Fibroblast of lung (primary cell): ENCODE results near the gene STARD10.

ENCODE experiments used
- CTCF ChIP-seq, 2 donors: IDR thresholded peaks in 1 of 2; conservative IDR thresholded peaks in 1 of 2; 1 replicate in 1 of 2; 2 replicates in 1 of 2; pipeline ENCODE4 v1.5.1; 2011 to 2012; ENCODE audit warnings: low read length in 2 of 2, control low read depth in 1 of 2, inconsistent platforms in 1 of 2, low read depth in 1 of 2, mild to moderate bottlenecking in 1 of 2
- EZH2 ChIP-seq: IDR thresholded peaks from 2 replicates; pipeline ENCODE4 v1.5.1; 2012; ENCODE audit warnings: low read length, control low read depth, mild to moderate bottlenecking; ENCODE audit errors: missing control alignments

GRCh38 chr11:72719551-72719950, 74.3 kb downstream of the STARD10 start:
- TF ChIP-seq CTCF (conservative IDR thresholded peaks at IDR 0.05 in 1 of 2, IDR thresholded peaks at IDR 0.05 in 1 of 2; ENCODE audit: low read depth in 1 of 2, low read length in 2 of 2), result no peak
- no peak for TF ChIP-seq EZH2
